ENCODE measurements around the gene ALG9. TPM values are rescaled to one million over a fixed set of nuclear protein-coding genes. Genes with fewer than 3 reads are reported as not detected.
"Not testable (repeated sequence)": the region's sequence is repeated elsewhere in the genome, so short reads cannot be mapped to it uniquely, and the experiment has no call there.

The ALG9 gene
- total RNA-seq, 1 donor from 2014 or later: 24.9 TPM

DNA sequence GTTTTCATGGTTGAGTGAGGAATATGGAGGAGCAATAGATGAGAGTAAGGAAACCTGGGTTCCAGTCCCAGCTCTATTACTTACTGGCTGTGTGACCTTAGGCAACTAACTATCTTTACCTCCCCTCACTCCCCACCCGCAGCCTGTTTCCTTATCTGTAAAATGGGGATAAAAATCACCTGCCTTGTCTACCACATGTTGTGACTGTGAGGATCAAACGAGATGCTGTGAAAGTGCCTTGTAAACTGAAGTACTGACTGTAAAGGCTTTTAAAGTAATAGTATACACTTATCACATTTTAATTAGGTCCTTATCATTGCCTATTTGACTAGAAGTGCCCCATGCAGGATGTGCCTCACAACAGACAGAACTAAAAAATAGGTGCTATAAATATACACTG, 86.3 kb downstream of the ALG9 start:
- no peak for DNase-seq (ENCODE audit: low read depth)
- H3K27ac ChIP-seq (ENCODE audit: low read depth, low read length): no peak overlapping the region
- H3K9me3 ChIP-seq (ENCODE audit: insufficient read depth, low read depth, low read length): no peaks in the 10 kb centered on the region
- H4K20me1 ChIP-seq (ENCODE audit: insufficient read depth, low read length): no peaks in the 10 kb centered on the region
- H3K4me2 ChIP-seq (ENCODE audit: low read length): no peak overlapping the region
- H3K4me3 ChIP-seq (ENCODE audit: insufficient read depth, low read depth, low read length): no peak overlapping the region
- Mint-ChIP-seq H3K4me3 (ENCODE audit: unreplicated experiment) (no peak overlapping the region), H3K9me3 (ENCODE audit: unreplicated experiment) (no peaks in the 10 kb centered on the region), H3K27ac (ENCODE audit: unreplicated experiment) (no peak overlapping the region), H3K4me1 (ENCODE audit: low read depth, unreplicated experiment) (no peaks in the 10 kb centered on the region), H3K27me3 (ENCODE audit: low read depth, unreplicated experiment) (no peaks in the 10 kb centered on the region), H3K36me3 (ENCODE audit: low read depth, unreplicated experiment) (peaks cover 6% of the 10 kb centered on the region)
- no peaks in the 10 kb centered on the region for H3K79me2 ChIP-seq (ENCODE audit: insufficient read depth, low read length)
- no peak for TF ChIP-seq EZH2 (IDR thresholded peaks at IDR 0.05; ENCODE audit: insufficient read depth, low read length)
- TF ChIP-seq, protein P1, sequence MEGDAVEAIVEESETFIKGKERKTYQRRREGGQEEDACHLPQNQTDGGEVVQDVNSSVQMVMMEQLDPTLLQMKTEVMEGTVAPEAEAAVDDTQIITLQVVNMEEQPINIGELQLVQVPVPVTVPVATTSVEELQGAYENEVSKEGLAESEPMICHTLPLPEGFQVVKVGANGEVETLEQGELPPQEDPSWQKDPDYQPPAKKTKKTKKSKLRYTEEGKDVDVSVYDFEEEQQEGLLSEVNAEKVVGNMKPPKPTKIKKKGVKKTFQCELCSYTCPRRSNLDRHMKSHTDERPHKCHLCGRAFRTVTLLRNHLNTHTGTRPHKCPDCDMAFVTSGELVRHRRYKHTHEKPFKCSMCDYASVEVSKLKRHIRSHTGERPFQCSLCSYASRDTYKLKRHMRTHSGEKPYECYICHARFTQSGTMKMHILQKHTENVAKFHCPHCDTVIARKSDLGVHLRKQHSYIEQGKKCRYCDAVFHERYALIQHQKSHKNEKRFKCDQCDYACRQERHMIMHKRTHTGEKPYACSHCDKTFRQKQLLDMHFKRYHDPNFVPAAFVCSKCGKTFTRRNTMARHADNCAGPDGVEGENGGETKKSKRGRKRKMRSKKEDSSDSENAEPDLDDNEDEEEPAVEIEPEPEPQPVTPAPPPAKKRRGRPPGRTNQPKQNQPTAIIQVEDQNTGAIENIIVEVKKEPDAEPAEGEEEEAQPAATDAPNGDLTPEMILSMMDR (IDR thresholded peaks at IDR 0.05; ENCODE audit: insufficient read depth, low read depth, low read length): no peak
- H3K27me3 ChIP-seq (ENCODE audit: insufficient read depth, low read length): no peaks in the 10 kb centered on the region
- no peak overlapping the region for H2AFZ ChIP-seq (ENCODE audit: low read depth, low read length)
- H3K36me3 ChIP-seq (ENCODE audit: insufficient read depth, low read length): peaks cover 9% of the 10 kb centered on the region
- no peak overlapping the region for H3K9ac ChIP-seq (ENCODE audit: low read length)
- FAIRE-seq: no peak
- no peaks in the 10 kb centered on the region for H3K4me1 ChIP-seq (ENCODE audit: insufficient read depth, low read length)

DNA sequence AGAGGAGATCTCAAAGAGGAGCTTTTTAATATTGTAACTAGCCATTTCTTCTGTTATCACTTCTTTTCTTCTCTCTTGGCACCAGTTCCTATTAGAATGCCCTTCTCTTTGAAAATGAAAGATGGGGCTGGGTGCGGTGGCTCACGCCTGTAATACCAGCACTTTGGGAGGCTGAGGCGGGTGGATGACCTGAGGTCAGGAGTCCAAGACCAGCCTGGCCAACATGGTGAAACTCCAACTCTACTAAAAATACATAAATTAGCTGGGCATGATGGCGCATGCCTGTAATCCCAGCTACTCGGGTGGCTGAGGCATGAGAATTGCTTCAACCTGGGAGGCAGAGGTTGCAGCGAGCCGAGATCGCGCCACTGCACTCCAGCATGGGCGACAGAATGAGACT, 87.1 kb downstream of the ALG9 start:
- not testable (repeated sequence) for H3K27ac Mint-ChIP-seq (ENCODE audit: unreplicated experiment); H3K9ac ChIP-seq (ENCODE audit: low read length); H3K9me3 ChIP-seq (ENCODE audit: insufficient read depth, low read depth, low read length); H3K4me3 Mint-ChIP-seq (ENCODE audit: unreplicated experiment); H4K20me1 ChIP-seq (ENCODE audit: insufficient read depth, low read length); FAIRE-seq; H3K4me1 ChIP-seq (ENCODE audit: insufficient read depth, low read length); H3K27ac ChIP-seq (ENCODE audit: low read depth, low read length); H3K79me2 ChIP-seq (ENCODE audit: insufficient read depth, low read length); H3K36me3 ChIP-seq (ENCODE audit: insufficient read depth, low read length); H3K4me2 ChIP-seq (ENCODE audit: low read length); H2AFZ ChIP-seq (ENCODE audit: low read depth, low read length); DNase-seq (ENCODE audit: low read depth); H3K36me3 Mint-ChIP-seq (ENCODE audit: low read depth, unreplicated experiment); H3K27me3 Mint-ChIP-seq (ENCODE audit: low read depth, unreplicated experiment); H3K4me3 ChIP-seq (ENCODE audit: insufficient read depth, low read depth, low read length); H3K27me3 ChIP-seq (ENCODE audit: insufficient read depth, low read length); H3K4me1 Mint-ChIP-seq (ENCODE audit: low read depth, unreplicated experiment); H3K9me3 Mint-ChIP-seq (ENCODE audit: unreplicated experiment)

DNA sequence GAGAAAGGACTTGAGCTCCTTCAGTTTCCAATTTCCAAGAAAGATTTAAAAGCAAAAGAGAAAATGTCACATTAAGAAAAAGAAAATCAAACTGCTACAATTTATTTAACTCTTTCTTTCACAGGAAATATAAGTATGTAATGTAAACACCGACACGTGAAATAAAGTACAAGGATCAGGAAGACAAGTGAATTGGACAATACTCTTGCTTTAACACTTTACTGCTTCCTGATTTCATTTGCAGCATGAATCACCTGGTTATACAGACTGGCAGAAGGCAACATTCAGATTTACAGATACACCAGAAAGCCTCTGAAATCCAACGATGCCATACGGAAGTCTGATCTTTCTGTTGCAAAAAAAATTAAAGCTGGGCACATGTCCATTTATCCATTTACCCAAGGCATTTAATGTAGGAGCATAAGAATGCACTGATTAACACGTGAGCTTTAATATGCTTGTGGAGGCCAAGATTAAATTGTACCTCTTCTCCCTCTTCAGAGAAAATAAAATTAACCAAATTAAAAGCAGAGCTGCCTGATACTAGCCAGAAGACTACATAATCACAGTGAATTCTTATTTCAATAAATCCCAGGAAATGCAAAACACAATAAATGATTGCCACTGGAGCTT, 89.2 kb downstream of the ALG9 start:
- peaks cover 6% of the 10 kb centered on the region for H3K36me3 Mint-ChIP-seq (ENCODE audit: low read depth, unreplicated experiment)
- DNase-seq (ENCODE audit: low read depth) (no peak), FAIRE-seq (no peak)
- Histone ChIP-seq H3K4me1 (ENCODE audit: insufficient read depth, low read length) (no peaks in the 10 kb centered on the region), H3K9ac (ENCODE audit: low read length) (no peak overlapping the region), H2AFZ (ENCODE audit: low read depth, low read length) (no peak overlapping the region), H3K27me3 (ENCODE audit: insufficient read depth, low read length) (no peaks in the 10 kb centered on the region), H3K79me2 (ENCODE audit: insufficient read depth, low read length) (no peaks in the 10 kb centered on the region), H4K20me1 (ENCODE audit: insufficient read depth, low read length) (no peaks in the 10 kb centered on the region), H3K27ac (ENCODE audit: low read depth, low read length) (no peak overlapping the region), H3K9me3 (ENCODE audit: insufficient read depth, low read depth, low read length) (no peaks in the 10 kb centered on the region), H3K36me3 (ENCODE audit: insufficient read depth, low read length) (peaks cover 9% of the 10 kb centered on the region), H3K4me3 (ENCODE audit: insufficient read depth, low read depth, low read length) (no peak overlapping the region), H3K4me2 (ENCODE audit: low read length) (no peak overlapping the region)
- H3K4me3 Mint-ChIP-seq (ENCODE audit: unreplicated experiment): no peak overlapping the region
- H3K27ac Mint-ChIP-seq (ENCODE audit: unreplicated experiment): no peak overlapping the region
- peaks cover 3% of the 10 kb centered on the region for H3K4me1 Mint-ChIP-seq (ENCODE audit: low read depth, unreplicated experiment)
- no peaks in the 10 kb centered on the region for H3K9me3 Mint-ChIP-seq (ENCODE audit: unreplicated experiment)
- TF ChIP-seq, protein P1 (IDR thresholded peaks at IDR 0.05; ENCODE audit: insufficient read depth, low read depth, low read length): no peak
- no peak for TF ChIP-seq EZH2 (IDR thresholded peaks at IDR 0.05; ENCODE audit: insufficient read depth, low read length)
- H3K27me3 Mint-ChIP-seq (ENCODE audit: low read depth, unreplicated experiment): no peaks in the 10 kb centered on the region
